GM19397 (cell line): ENCODE data around the gene MTG2.

Experiments used
- ATAC-seq: cut with Tn5 transposase; IDR thresholded peaks from one replicate; pipeline ENCODE4 v1.9.1; 2021; ENCODE audit warnings: mild to moderate bottlenecking, moderate library complexity; ENCODE audit not compliant: unreplicated experiment

The MTG2 gene

DNA sequence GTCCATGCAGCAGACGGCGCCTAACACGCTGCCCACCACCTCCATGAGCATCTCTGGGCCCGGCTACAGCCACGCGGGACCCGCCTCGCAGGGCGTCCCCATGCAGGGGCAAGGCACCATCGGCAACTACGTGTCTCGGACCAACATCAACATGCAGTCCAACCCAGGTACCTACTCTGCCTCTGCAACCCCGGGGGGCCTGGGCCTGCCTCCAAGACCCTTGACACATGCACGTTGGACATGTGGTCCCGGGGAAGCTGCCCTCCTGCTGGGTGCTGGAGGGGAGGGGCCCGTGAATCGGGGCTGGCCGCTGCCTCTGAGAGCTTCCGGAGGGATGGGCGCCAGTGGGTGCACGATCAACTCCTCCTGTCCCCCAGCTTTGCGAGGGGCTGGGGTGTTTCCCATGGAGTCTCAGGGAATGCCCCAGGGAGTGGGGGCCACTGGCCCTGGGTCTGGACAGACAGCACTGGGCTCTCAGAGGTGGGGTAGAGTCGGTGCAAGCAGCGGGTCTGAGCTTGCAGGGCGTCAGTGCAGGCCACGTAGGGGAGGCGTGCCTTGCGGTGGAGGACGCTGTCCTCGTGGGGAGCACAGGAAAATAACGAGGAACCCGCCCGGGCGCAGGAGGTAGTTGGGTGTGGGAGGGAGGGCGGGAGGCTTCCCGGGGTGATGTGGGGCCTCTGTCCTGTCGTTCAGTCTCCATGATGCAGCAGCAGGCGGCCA lies 19.9 kb upstream of the MTG2 start:
- ATAC-seq = no peak

DNA sequence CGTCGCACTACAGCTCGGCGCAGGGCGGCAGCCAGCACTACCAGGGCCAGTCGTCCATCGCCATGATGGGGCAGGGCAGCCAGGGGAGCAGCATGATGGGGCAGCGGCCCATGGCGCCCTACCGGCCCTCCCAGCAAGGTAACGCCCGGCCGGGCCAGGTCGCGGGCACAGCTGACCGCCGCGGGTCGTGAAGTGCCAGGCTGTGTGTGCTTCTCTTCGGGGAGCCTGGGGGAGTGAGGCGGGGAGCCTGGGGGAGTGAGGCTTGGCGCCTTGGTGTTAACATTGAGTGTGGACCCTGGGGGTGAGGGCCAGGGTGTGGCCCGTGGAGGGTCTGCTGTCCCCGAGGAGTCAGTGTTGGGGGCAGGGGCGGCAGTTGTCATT lies 19.4 kb upstream of the MTG2 start:
- no peak for ATAC-seq

- ATAC-seq = no peak
These were observed 18.7 kb upstream of the MTG2 start for GRCh38 chr20:62163986-62164762.

DNA sequence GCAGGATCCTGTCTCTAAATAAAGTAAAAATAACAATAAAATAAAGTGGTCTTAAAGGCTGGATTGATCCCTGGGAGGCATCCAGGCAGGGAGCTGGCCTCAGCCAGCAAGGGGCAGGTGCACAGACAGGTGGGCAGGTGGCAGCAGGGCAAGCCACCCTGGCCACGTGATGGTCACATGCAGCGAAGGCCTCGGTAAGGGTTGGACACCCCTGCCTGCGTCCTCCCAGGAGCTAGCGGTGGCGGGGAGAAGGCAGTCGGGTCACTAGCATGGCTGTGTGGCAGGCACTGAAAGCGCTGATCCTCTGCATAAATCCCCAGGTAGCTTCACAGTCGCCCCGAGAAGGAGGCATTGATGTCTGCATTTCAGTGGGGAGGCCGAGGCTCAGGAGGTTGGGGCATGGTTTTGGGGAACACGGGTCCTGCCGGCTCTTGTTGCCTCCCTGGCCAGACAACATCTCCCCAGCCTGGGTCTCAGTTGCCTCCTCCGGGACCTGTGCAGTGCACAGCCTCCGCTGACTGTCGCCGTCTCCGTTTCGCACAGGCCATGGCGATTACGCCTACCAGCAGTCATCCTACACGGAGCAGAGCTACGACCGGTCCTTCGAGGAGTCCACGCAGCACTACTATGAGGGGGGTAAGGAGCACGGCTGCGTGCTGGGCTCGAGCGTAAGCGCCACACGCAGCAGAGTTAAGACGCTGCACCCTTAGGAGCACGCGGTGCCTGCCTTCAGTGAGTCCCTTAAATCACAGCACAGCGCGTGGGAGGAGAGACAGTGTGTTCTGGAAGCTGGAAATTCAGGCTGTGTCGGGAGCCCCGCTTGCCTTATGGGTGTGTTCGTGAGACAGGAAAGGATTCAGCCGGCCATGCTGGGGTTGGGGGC lies 17.7 kb upstream of the MTG2 start:
- no peak for ATAC-seq

GRCh38 chr20:62165762-62166399 lies 16.9 kb upstream of the MTG2 start:
- ATAC-seq = no peak

DNA sequence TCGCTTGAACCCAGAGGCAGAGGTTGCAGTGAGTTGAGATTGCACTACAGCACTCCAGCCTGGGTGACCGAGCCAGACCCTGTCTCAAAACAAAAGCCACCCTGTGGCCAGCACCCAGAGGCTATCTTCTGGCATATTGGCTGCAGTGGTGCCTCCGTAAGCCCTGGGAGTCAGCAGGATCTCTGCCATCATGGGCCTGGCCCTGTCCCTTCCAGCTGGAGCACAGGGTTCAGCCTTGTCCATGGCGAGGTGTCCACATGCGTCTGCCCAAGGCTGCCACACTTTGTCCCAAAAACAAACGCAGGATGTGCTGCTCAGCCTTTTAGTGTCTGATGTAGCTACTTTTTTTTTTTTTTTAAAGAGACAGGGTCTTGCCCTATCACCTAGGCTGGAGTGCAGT lies 15.4 kb upstream of the MTG2 start:
- ATAC-seq = no peak

DNA sequence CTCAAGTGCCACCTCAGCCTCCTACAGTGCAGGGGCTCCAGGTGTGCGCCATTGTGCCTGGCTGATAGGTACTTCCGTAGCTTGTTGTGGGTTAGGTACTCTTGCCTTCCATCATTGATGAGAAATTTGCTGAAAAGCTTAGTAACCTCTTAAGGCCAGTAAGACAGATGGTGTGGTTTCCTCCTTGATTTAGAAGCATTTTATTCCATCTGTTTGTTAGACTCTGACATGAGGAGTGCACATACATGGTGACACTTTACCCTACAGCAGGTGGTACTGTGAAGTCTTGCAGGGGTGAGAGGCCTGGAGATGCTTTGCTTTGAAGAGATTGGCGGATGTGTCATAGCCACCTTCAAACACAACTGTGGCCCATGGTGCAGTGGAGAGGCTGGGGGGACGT lies 14.8 kb upstream of the MTG2 start:
- no peak for ATAC-seq

GRCh38 chr20:62168890-62169435 lies 13.9 kb upstream of the MTG2 start:
- ATAC-seq = no peak

DNA sequence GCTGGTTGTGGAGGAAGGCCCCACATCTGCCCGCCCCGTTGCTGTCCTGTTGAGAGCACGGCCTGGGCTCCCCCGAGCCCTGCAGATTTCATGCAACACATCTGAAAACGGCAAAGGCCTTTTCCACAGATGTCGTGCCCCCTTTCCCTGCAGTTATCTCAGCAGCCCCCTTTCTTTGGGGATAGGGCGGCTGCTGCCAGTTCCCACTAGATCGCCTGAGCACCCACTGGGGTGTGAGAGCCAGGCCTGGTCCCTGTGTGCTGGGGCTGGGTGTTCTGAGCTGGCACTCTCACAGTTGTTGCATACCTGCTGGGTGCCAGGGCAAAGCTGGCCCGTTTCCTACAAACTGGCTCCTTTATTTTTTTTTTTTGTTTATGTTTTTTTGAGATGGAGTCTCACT lies 12.3 kb upstream of the MTG2 start:
- ATAC-seq = no peak

- ATAC-seq = no peak
These were observed 11.6 kb upstream of the MTG2 start for GRCh38 chr20:62171245-62171644.

GRCh38 chr20:62172666-62173065 lies 10.2 kb upstream of the MTG2 start:
- no peak for ATAC-seq

DNA sequence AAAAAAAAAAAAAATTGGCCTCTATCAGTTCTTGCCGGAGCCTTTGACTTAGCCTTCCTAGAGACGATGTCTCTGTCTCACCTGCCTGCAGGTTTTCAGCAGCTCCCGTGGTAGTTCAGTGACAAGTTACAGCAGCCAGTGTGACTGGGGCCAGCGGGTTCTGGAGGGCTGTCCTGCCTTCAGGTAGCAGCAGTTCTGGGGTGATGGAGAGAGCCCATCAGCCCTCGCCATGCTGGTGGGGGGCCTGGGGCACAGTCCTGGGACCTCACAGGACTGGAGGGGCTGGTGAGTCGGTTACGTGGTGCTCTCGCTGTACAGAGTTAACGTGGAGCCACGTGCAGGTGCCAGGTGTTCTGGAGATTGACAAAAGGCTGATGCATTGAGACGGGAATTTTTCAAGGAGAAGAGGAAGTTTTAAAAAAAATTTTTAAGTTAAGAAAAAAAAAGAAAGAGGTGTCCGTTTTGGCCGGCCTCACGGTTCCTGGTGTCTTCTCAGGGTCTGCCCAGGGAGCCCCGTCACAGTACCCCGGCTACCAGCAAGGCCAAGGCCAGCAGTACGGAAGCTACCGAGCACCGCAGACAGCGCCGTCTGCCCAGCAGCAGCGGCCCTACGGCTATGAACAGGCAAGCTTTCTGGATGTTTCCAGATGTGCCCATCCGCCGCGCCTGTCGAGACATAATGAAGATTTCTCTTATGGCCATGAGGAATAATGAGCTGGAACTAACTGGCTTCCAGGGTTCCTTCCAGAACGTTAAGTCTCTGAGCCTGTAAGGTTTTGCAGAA lies 8.6 kb upstream of the MTG2 start:
- ATAC-seq = no peak

- ATAC-seq = no peak
These were observed 7.8 kb upstream of the MTG2 start for GRCh38 chr20:62174870-62175624.

DNA sequence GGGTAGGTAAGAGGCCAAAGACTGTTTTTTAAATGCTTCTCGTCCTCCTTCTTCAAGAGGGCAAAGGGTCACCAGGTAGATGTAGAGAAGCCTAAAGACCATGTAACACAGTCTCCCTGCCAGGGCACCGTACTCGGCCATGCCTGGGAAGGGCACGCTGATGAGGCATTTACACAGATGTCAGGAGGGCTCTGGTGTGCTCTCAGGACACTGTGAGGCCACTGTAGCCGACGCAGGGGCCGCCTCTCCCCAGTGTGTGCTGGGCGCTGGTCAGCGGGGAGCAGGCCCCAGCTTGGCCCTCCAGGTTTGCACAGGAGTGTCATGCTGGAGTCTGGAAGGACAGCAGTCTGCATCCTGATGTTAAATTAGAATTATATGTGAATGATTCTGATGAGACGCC lies 7.1 kb upstream of the MTG2 start:
- ATAC-seq = no peak

DNA sequence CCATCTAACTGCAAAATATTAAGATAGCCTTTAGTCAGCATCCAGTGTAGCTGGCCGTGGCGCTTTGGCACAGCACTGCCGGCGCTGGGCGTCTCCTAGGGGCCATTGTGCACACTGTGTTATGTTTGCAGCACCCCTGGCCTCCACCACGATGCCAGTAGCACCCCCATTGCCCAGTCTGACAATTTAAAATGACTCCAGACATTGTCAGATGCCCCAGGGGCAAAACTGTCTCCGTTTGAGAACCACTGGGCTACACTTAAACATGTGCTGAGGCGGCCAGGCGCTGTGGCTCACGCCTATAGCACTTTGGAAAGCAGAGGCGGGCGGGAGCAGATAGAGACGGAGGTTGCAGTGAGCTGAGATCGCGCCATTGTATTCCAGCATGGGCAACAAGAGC lies 6.0 kb upstream of the MTG2 start:
- no peak for ATAC-seq

DNA sequence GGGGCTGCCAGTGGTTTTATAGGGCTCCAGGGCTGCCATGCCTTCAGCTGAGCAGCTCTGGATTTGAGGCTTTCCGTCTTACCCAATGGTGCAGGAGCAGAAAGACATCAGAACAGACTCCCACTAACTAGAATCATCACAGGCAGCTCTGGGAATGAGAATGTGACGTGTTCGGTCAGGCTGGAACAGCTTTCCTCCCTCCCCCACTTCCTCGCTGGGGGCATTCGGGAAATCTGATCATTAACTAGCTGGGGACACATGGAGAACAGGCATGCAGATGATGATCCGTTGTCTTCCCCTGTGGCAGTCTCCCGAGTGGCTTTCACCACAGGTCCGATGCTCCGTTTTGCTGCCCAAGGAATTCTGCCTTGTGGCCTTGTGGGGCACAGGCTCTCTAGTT lies 5.5 kb upstream of the MTG2 start:
- ATAC-seq = no peak

DNA sequence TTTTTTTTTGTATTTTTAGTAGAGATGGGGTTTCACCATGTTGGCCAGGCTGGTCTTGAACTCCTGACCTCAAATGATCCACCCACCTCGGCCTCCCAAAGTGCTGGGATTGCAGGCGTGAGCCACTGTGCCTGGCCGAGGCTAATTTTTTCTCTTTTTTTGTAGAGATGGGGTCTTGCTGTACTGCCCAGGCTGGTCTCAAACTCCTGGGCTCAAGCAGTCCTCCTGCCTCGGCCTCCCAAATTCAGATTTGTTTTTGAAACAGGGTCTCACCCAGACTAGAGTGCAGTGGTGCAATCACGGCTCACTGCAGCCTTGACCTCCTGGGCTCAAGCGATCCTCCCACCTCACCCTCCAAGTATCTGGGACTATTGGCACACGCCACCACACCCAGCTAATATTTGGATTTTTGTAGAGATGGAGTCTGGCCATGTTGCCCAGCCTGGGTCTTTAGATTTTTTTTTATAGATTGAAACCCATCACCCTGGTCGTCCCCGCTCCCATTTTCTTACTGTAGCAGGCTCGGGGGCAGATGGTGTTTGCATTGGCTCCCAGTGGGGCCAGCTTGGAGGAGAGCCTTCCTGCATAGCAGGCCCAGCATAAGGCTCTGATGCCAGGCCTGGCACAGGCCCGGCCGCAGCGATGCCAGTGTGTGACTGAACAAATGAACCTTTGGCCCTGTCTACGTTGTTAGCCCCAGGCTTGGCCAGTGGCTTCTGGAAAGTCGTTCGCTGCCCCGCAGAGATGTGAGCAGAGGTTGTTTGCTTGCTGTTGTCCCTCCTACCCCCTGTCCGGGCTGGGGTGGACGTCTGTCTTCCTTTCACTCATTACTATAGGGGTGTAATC lies 4.3 kb upstream of the MTG2 start:
- ATAC-seq = no peak

- ATAC-seq = no peak
These were observed 3.7 kb upstream of the MTG2 start for GRCh38 chr20:62179162-62179504.

DNA sequence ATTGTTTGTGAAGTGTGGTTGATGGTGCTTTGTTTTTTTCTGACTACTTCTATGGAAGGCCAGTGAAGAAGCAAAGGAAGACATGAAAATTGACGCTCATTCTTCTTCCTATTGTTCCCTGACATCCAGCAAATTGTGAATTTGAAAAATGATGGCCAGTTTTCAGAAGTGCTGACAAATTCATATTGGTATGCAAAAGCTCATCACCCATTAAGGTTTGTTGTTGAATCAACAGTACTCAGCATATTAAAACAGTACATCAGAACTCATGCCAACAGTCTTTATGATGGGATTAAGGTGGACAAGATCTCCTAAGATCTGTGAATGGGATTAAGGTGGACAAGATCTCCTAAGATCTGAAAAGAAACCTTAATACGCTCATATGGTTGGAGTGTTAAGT lies 1.0 kb upstream of the MTG2 start:
- no peak for ATAC-seq
